GM08714 (cell line): Measurements from ENCODE around the gene NDUFS5.
"Not testable (repeated sequence)": the region's sequence is repeated elsewhere in the genome, so short reads cannot be mapped to it uniquely, and the experiment has no call there.

ENCODE experiments used
- H3K4me3 ChIP-seq: fragments of 200-500 bp; sonication (Bioruptor generic); 2 replicates; pipeline ENCODE4 v1.5.1; 2014; ENCODE audit warnings: mild to moderate bottlenecking, low read length, inconsistent platforms
- ZNF274 ChIP-seq: IDR thresholded peaks from 2 replicates; pipeline ENCODE4 v1.6.1; 2012; ENCODE audit warnings: mild to moderate bottlenecking, low read depth, low read length

The NDUFS5 gene

DNA sequence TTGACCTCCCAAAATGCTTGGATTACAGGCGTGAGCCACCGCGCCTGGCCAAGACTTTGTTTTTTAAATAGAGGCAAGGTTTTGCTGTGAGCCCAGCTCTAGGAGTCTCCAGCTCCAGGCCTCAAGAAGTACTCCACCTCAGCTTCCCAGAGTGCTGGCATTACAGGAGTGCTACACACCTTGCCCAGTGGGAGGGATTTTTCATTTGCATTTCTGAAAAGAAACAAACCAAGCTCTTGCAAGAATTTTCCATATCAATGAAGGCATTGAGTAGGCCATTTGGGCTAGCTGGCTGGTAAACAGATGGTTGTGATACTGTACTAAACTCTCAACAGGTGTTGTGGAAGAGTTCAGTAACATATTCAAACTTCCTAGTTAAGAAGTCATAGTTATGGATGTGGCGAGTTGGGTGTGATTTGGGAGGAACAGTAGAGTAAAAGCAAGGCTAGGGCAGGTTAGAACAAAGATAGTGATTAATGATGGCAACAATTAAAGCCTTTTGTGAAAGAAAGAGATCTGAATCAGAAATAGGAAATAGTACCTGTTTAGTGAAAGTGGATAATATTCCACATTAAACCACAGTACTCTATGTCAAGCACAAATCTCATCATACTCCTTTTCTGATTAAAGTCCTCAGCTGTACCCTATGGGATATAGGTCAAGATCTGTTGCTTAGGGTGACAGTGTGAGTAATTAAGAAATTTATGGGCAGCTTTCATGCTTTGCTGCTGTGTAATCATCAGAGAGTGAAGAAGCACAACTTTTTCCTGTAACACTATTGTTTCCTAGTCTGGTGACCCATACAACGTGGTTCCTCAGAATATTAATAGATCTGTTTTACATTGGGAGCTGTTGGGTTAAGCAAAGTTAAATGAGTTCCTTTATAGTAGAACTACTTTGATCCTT, 24.4 kb upstream of the NDUFS5 start:
- H3K4me3 ChIP-seq, result no peak overlapping the region
- TF ChIP-seq ZNF274, result no peak

DNA sequence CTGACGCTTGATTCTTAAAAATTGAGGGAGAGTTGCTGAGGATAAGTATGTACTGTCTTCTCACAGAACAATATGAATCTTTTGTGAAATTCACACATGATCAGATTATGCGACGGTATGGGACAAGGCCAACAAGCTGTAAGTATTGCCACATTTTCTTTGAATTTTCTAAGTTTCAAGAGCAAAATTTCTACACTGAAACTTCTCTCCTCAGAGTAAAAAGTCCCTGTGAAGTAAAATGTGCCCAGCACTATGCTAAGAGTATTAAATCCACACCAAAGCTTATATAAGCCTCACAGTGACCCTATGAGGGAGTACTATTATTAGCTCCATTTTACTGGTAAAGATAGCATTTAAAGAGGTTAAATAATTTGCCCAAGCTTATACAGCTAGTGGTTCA, 22.9 kb upstream of the NDUFS5 start:
- no peak for TF ChIP-seq ZNF274
- H3K4me3 ChIP-seq, result no peak overlapping the region

DNA sequence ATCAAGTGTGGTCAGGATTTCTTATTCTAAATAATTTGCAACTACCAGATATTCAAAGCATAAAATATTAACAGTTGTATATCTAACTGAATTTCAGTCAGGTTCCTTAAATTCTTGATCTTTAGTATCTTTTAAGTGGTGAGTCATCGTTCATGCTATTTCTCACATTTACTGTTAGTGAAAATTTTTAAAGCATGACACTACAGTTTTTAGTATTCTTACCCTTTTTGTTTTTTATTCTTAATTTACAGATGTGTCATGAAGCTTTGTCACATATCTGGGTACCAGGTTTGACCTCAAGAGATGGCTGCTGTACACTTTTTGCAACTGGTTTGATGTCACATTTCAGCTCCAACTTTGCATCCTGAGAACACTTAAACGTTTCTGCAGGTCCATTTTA, 22.4 kb upstream of the NDUFS5 start:
- no peak for TF ChIP-seq ZNF274

DNA sequence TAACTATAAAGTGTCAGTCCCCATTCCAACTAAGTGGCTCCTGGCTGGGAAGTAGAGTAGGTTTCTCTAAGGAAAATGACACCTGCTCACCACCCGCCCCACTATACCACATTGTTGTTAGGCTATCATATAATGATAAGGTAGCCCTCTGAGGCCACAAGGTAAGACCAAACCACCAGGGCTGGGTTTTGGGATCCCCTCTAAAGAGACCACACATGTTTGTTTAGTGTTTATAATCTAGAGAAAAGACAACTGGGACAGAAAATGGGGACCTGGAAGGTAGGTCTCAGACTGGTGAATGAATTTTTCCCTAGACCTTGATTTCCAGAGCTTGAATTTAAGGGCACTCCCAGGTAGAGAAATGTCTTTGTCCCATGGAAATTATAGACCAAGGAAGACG, 19.9 kb upstream of the NDUFS5 start:
- H3K4me3 ChIP-seq, result no peak overlapping the region
- no peak for TF ChIP-seq ZNF274

More for the DNA sequence above, 22.4 kb upstream of the NDUFS5 start:
- no peak overlapping the region for H3K4me3 ChIP-seq

DNA sequence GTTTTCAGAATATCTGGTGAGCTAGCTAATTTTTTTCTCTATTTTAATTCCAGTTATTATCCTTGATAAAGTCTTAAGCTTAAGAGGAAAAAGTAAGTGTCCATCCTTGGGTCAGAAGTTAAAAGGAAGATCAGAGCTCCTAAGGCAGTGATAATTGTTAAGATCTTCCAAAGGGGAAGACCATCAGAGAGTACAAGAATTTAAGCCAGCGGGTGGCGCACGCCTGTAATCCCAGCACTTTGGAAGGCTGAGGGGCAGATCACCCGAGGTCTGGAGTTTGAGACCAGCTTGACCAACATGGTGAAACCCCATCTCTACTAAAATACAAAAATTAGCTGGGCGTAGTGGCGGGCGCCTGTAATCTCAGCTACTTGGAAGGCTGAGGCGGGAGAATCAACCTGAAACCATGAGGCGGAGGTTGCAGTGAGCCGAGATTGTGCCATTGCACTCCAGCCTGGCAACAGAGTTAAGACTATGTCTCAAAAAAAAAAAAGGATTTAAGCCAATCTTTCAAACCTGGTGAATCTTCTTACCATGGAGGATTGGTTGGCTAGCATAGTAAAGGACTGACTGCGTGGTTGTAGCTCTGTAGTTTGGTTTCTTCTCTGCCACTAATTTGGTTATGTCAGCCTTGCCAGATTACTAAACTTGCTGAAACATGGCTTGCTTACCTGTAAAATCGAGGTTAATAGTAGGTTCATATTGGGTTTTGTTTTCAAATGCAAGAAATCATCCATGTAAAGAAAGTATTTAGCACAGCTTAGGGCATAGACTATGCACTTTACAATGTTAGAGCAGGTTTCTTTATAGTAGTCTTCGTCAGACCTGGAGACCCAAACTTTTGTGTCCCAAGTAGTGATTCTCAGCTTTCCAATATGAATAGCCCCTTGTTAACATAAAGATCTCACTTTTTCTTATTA, 19.2 kb upstream of the NDUFS5 start:
- no peak overlapping the region for H3K4me3 ChIP-seq
- TF ChIP-seq ZNF274, result no peak

DNA sequence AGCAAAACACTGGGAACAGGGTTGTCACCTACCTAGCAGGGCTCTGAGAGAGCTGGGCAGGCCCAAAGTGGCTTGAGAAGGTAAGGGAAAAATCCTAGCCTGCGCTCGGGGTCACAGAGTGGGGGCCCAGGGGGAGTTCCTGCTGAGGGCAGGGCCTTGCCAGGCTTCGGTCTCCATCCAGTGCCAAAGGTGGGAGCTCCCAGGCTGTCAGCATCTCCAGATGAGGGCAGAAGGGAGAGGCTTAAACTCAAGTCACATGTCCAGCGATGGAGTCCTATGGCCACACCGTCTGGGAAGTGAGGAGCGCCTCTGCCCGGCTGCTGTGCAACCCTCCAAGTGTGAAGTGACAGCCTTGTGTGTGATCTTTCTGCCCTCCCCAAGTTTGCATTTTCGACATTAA, 11.2 kb upstream of the NDUFS5 start:
- not testable (repeated sequence) for H3K4me3 ChIP-seq

DNA sequence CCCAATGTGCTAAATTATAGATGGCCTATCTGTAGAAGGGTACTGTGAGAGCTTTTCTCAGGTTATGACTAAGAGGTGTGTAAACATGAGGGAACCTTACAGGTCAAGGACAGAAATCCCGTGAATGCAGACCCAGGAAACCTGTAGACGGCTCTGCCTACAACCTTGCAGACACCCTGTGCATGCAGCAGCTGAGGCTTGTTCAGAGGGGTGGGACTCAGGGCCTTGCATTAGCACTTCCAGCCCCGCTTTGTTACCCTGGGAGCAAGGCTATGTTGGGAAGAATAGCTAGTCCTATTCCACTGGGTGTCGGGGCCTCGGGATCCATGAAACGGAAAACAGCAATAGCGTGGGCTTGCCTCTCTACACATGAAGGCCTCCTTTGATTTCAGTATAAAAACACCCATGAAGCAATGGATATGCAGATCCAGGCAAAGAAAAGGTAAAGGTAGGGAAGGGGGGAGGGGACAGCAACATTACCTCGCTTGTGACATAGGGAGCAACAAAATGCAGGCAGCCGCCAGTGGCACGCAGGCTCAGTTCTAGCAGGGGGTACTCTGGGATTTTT, 9.5 kb upstream of the NDUFS5 start:
- no peak overlapping the region for H3K4me3 ChIP-seq
- TF ChIP-seq ZNF274, result no peak

DNA sequence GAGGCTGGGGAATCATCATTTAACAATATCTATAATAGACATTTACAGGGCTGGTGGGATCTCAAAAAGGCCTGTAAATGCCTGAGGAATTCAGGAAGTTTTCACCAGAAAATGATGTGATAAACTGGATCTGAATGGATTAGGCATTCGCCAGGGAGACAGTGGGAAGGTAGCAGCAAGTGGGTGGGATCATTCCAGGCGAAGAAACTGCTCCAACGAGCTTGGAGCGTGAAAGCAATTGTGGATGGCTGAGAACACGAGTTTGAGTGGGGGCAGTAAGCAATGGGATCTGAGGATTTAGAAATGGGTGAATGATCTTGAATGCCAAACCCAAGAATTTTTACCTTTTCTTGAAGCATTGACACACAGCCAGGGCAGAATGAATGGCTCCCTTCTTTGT, 8.9 kb upstream of the NDUFS5 start:
- no peak overlapping the region for H3K4me3 ChIP-seq
- TF ChIP-seq ZNF274, result no peak

DNA sequence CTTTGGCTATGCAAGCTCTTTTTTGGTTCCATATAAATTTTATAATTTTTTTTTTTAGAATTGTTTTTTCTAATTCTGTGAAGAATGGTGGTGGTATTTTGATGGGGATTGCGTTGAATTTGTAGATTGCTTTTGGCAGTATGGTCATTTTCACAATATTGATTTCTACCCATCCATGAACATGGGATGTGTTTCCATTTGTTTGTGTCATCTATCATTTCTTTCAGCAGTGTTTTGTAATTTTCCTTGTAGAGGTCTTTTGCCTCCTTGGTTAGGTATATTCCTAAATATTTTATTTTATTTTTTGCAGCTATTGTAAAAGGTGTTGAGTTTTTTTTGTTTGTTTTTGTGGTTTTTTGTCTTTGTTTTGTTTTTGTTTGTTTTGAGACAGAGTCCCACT, 5.7 kb upstream of the NDUFS5 start:
- not testable (repeated sequence) for H3K4me3 ChIP-seq

DNA sequence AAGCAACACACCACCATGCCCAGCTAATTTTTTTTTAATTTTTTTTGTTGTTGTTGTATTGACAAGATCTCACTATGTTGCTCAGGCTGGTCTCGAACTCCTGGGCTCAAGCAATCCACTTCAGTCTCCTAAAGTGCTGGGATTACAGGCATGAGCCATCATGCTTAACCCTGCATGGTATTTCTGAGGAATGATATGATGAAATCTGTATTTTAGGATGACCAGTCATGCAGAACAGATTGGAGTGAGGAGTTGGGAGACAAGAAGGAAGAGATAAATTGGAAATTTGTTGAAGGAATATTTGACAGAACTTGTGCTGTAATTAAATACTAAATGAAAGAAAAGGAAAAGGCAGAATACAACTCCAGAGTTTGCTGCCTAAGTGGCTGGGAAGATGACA, 4.7 kb upstream of the NDUFS5 start:
- no peak overlapping the region for H3K4me3 ChIP-seq
- no peak for TF ChIP-seq ZNF274

DNA sequence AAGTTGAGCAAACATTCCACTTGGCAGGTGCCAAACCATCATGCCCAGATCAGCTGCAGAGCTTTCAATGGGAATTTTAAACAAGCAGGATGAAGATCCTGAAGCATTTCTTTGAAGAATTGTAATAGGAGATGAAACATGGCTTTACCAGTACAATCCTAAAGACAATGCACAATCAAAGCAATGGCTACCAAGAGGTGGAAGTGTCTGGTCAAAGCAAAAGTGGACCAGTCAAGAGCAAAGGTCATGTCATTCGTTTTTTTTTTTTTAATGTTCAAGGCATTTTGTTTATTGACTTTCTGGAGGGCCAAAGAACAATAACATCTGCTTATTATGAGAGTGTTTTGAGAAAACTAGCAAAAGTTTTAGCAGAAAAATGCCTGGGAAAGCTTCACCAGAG, 3.0 kb upstream of the NDUFS5 start:
- H3K4me3 ChIP-seq, result no peak overlapping the region
- no peak for TF ChIP-seq ZNF274

DNA sequence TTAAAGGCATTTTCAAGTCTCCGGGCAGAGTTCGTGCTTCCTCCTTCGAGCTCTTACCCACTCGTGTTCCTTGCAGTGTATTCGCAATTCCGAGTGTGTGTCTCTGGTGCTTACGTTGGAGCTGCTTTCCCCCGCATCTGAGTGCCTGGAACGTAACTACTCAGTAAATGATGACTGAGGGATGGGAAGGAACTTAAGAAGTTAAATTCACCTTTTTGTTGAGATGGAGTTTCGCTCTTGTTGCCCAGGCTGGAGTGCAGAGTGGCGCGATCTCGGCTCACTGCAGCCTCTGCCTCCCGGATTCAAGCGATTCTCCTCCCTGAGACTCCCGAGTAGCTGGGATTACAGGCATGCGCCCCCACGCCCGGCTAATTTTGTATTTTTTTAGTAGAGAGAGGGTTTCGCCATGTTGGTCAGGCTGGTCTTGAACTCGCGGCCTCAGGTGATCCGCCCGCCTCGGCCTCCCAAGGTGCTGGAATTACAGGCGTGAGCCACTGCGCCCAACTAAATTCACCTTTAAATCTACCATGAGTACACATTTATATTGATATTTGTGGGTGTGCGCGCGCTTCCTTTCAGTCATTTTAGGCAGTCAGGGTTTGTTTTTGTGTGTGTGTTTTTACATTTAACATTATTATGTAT, 837 bp downstream of the NDUFS5 start:
- peak overlapping the region; percentile 79 for H3K4me3 ChIP-seq
- no peak for TF ChIP-seq ZNF274

DNA sequence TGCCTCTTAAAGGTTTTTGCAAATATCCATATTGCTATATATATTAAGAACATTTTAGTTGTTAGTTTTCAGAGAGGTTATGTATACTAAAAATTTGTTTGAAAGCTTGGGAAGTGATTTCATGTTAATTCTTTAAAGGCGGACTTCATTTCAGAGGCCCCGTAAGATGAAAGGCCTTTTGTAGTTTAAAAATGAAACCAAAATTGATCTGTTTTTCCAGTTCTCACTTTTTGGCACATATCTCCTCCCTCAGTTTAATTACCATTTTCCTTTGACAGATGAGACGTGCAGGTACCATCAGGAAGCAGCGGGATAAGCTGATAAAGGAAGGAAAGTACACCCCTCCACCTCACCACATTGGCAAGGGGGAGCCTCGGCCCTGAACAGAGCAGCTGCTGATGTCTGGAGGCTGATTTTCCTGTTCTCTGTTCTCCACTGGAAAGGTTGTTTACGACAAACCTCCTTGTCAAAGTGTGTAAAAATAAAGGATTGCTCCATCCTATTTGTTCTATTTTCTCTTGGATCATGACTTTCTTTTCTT, 8.0 kb downstream of the NDUFS5 start:
- no peak for TF ChIP-seq ZNF274
- no peak overlapping the region for H3K4me3 ChIP-seq

DNA sequence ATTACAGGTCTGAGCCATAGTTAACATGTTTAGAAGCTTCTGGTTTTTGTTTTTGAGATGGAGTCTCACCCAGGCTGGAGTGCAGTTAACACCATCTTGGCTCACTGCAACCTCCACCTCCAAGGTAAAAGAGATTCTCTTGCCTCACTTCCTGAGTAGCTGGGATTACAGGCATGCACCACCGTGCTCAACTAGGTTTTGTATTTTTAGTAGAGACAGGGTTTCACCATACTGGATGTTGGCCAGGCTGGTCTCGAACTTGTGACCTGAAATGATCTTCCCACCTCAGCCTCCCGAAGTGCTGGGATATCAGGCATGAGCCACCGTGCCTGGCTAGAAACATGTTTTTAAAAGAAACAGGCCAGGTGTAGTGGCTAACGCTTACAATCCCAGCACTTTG, 10.5 kb downstream of the NDUFS5 start:
- no peak for TF ChIP-seq ZNF274
- no peak overlapping the region for H3K4me3 ChIP-seq

DNA sequence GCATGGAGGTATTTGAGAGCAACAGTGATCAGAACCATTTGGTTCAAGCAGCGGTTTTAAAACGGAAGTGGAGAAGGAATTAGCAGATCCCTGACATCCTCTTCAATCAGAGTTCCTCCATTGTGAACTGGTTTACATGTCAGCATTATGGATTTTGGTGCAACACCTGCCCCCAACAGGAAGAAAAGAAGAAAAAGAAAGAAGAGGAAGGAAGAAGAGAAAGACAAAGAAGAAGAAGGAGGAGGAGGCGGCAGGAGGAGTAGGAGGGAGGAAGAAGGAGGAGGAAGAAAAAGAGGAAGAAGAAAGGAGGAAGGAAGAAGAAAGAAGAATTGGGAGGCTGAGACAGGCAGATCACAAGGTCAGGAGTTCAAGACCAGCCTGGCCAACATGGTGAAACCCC, 17.4 kb downstream of the NDUFS5 start:
- no peak for TF ChIP-seq ZNF274
- H3K4me3 ChIP-seq, result no peak overlapping the region
